ENCODE results near the gene XPR1. TPM values are rescaled to one million over a fixed set of nuclear protein-coding genes. Genes with fewer than 3 reads are reported as not detected.
"Not testable (repeated sequence)": the region's sequence is repeated elsewhere in the genome, so short reads cannot be mapped to it uniquely, and the experiment has no call there.

XPR1 gene
- total and polyA plus RNA-seq, 2 donors (not counting 3 experiments of a cell fraction or from before 2014, with no cell fraction given): 23.9 to 26.7 TPM

- H3K27me3 ChIP-seq (ENCODE audit: control insufficient read depth in 2 of 2, insufficient read depth in 2 of 2, low read length in 2 of 2): no peaks in the 10 kb centered on the region
- no peaks in the 10 kb centered on the region for H3K36me3 ChIP-seq (ENCODE audit: control insufficient read depth in 2 of 2, extremely low read depth in 1 of 2, insufficient read depth in 2 of 2, low read length in 2 of 2)
- no peak overlapping the region for H3K9ac ChIP-seq (replicated peaks; ENCODE audit: extremely low read depth, insufficient read depth, low read length)
- no peaks in the 10 kb centered on the region for H3K4me1 ChIP-seq (ENCODE audit: control insufficient read depth, extremely low read depth, insufficient read depth, low read length)
- intact Hi-C loops (cut with micrococcal nuclease) (no loop called here), dilution Hi-C loops (cut with MboI; ENCODE audit: extremely low pct_ligation_motif_present, low sequenced_read_pairs) (no loop called here)
- no peaks in the 10 kb centered on the region for H4K20me1 ChIP-seq (replicated peaks; ENCODE audit: control insufficient read depth, extremely low read depth, insufficient read depth, low read length)
- no peak overlapping the region for H3K27ac ChIP-seq (ENCODE audit: insufficient read depth, low read depth, low read length)
- no peaks in the 10 kb centered on the region for H3K9me3 ChIP-seq (replicated peaks; ENCODE audit: control insufficient read depth, insufficient read depth, low read length)
- H3K4me2 ChIP-seq (ENCODE audit: insufficient read depth, low read length): no peak overlapping the region
- H2AFZ ChIP-seq (ENCODE audit: low read depth, low read length): no peak overlapping the region
- BruUV-seq (replicated peaks): no TSS peak
- FAIRE-seq (no peak), DNase-seq (ENCODE audit: low read depth, low spot score) (no peak)
- H3K4me3 ChIP-seq (replicated peaks in 1 of 3; ENCODE audit: insufficient read depth in 1 of 3, low read depth in 1 of 3, low read length in 3 of 3): no peak overlapping the region
- ChIA-PET POLR2A (no interaction called here), CTCF (no interaction called here)
- H3K9me1 ChIP-seq (replicated peaks; ENCODE audit: control insufficient read depth, extremely low read depth, insufficient read depth, low read length): no peaks in the 10 kb centered on the region
- H3K79me2 ChIP-seq (ENCODE audit: control insufficient read depth, insufficient read depth, low read length): no peaks in the 10 kb centered on the region
- TF ChIP-seq POLR2AphosphoS5 (IDR thresholded peaks at IDR 0.05; ENCODE audit: insufficient read depth, low read depth, low read length) (no peak), JUN (IDR thresholded peaks at IDR 0.05; ENCODE audit: borderline replicate concordance, insufficient read depth, insufficient read length, low read depth) (no peak), MYC (IDR thresholded peaks at IDR 0.05; ENCODE audit: low read depth, low read length) (no peak), EZH2 (IDR thresholded peaks at IDR 0.05; ENCODE audit: borderline replicate concordance, low read depth, low read length, severe bottlenecking) (no peak), FOS (IDR thresholded peaks at IDR 0.05; ENCODE audit: borderline replicate concordance, insufficient read depth, low read length) (no peak), CTCF (IDR thresholded peaks at IDR 0.05; ENCODE audit: extremely low read depth in 1 of 2, insufficient read depth in 1 of 2, low read depth in 1 of 2, low read length in 2 of 2) (no peak), MAX (IDR thresholded peaks at IDR 0.05; ENCODE audit: insufficient read depth, insufficient read length) (no peak), GATA2 (IDR thresholded peaks at IDR 0.05; ENCODE audit: insufficient read depth, insufficient read length, low read depth, low read length) (no peak), POLR2A (IDR thresholded peaks at IDR 0.05; ENCODE audit: low read depth, low read length) (no peak)
These were observed 190.1 kb downstream of the XPR1 start for GRCh38 chr1:180821970-180822369.

- H3K9me1 ChIP-seq (replicated peaks; ENCODE audit: control insufficient read depth, extremely low read depth, insufficient read depth, low read length); H4K20me1 ChIP-seq (replicated peaks; ENCODE audit: control insufficient read depth, extremely low read depth, insufficient read depth, low read length); H3K4me1 ChIP-seq (ENCODE audit: control insufficient read depth, extremely low read depth, insufficient read depth, low read length); H3K79me2 ChIP-seq (ENCODE audit: control insufficient read depth, insufficient read depth, low read length); H3K9ac ChIP-seq (replicated peaks; ENCODE audit: extremely low read depth, insufficient read depth, low read length); FAIRE-seq; BruUV-seq (replicated peaks); H3K4me2 ChIP-seq (ENCODE audit: insufficient read depth, low read length); H2AFZ ChIP-seq (ENCODE audit: low read depth, low read length); H3K36me3 ChIP-seq (ENCODE audit: control insufficient read depth in 2 of 2, extremely low read depth in 1 of 2, insufficient read depth in 2 of 2, low read length in 2 of 2); DNase-seq (ENCODE audit: low read depth, low spot score); intact Hi-C loops (cut with micrococcal nuclease); H3K4me3 ChIP-seq (replicated peaks in 1 of 3; ENCODE audit: insufficient read depth in 1 of 3, low read depth in 1 of 3, low read length in 3 of 3); H3K27ac ChIP-seq (ENCODE audit: insufficient read depth, low read depth, low read length); H3K9me3 ChIP-seq (replicated peaks; ENCODE audit: control insufficient read depth, insufficient read depth, low read length); H3K27me3 ChIP-seq (ENCODE audit: control insufficient read depth in 2 of 2, insufficient read depth in 2 of 2, low read length in 2 of 2); dilution Hi-C loops (cut with MboI; ENCODE audit: extremely low pct_ligation_motif_present, low sequenced_read_pairs); CTCF ChIA-PET; POLR2A ChIA-PET: not testable (repeated sequence)
These were observed 199.7 kb downstream of the XPR1 start for GRCh38 chr1:180831507-180831906.

- CTCF ChIA-PET; H3K4me3 ChIP-seq (replicated peaks in 1 of 3; ENCODE audit: insufficient read depth in 1 of 3, low read depth in 1 of 3, low read length in 3 of 3); H3K36me3 ChIP-seq (ENCODE audit: control insufficient read depth in 2 of 2, extremely low read depth in 1 of 2, insufficient read depth in 2 of 2, low read length in 2 of 2); H4K20me1 ChIP-seq (replicated peaks; ENCODE audit: control insufficient read depth, extremely low read depth, insufficient read depth, low read length); H3K79me2 ChIP-seq (ENCODE audit: control insufficient read depth, insufficient read depth, low read length); dilution Hi-C loops (cut with MboI; ENCODE audit: extremely low pct_ligation_motif_present, low sequenced_read_pairs); H3K9me1 ChIP-seq (replicated peaks; ENCODE audit: control insufficient read depth, extremely low read depth, insufficient read depth, low read length); intact Hi-C loops (cut with micrococcal nuclease); H2AFZ ChIP-seq (ENCODE audit: low read depth, low read length); FAIRE-seq; BruUV-seq (replicated peaks); DNase-seq (ENCODE audit: low read depth, low spot score); H3K27ac ChIP-seq (ENCODE audit: insufficient read depth, low read depth, low read length); H3K9me3 ChIP-seq (replicated peaks; ENCODE audit: control insufficient read depth, insufficient read depth, low read length); H3K4me2 ChIP-seq (ENCODE audit: insufficient read depth, low read length); H3K4me1 ChIP-seq (ENCODE audit: control insufficient read depth, extremely low read depth, insufficient read depth, low read length); H3K9ac ChIP-seq (replicated peaks; ENCODE audit: extremely low read depth, insufficient read depth, low read length); H3K27me3 ChIP-seq (ENCODE audit: control insufficient read depth in 2 of 2, insufficient read depth in 2 of 2, low read length in 2 of 2): not testable (repeated sequence)
- POLR2A ChIA-PET: interaction anchor here (0.7 kb wide), 1 partner anchor 23 kb away, joined by 4 read pairs; no protein-coding TSS in a partner anchor
These were observed 201.4 kb downstream of the XPR1 start for GRCh38 chr1:180833180-180833579.

Measured in endothelial cell of umbilical vein (primary cell).